ENCODE measurements around the gene LRMDA. TPM values are rescaled to one million over a fixed set of nuclear protein-coding genes. Genes with fewer than 3 reads are reported as not detected.

LRMDA gene
- total and polyA plus RNA-seq, 2 of the 8 experiments (the other 6 are each of a cell fraction or from before 2014, with no cell fraction given): 0.86 to 2.8 TPM

DNA sequence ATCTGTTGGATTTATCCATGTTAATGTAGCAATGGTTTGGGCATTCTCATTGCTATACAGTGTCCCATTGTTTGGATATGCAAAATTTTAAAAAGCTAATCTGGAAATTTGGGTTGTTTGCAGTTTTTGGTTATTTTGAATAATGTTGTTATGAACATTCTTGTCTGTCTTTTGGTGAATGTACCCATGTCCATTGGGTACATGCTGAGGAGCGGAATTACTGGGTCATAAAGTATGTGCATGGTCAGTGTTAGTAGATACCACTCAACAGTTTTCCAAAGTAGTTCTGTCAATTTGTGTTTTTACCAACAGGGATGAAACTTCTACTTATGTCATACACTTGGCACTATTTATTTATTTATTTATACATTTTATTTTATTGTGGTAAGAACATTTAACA lies 153.9 kb downstream of the LRMDA start:
- Histone ChIP-seq H4K91ac (replicated peaks; ENCODE audit: insufficient read length, low read length) (no peak overlapping the region), H3K23ac (ENCODE audit: insufficient read length) (no peak overlapping the region), H3K4me3 (ENCODE audit: extremely low read depth in 1 of 4, insufficient read depth in 2 of 4, low read depth in 3 of 4, low read length in 4 of 4) (no peak overlapping the region), H3K27ac (ENCODE audit: low read depth, low read length) (no peak overlapping the region), H2AFZ (ENCODE audit: low read length) (no peak overlapping the region), H3K18ac (ENCODE audit: extremely low read depth, low read length) (no peak overlapping the region), H3K36me3 (ENCODE audit: control insufficient read depth in 2 of 4, insufficient read depth in 4 of 4, low read length in 3 of 4) (no peaks in the 10 kb centered on the region), H4K5ac (ENCODE audit: insufficient read length, low read depth, low read length) (no peak overlapping the region), H3K23me2 (ENCODE audit: low read depth, low read length) (no peaks in the 10 kb centered on the region), H2BK20ac (ENCODE audit: low read length) (no peak overlapping the region), H2BK120ac (replicated peaks; ENCODE audit: low read depth, low read length) (no peak overlapping the region), H2BK12ac (ENCODE audit: low read depth, low read length) (no peak overlapping the region), H3K9ac (replicated peaks in 1 of 4; ENCODE audit: extremely low read depth in 1 of 4, low read depth in 3 of 4, low read length in 3 of 4) (no peak overlapping the region), H3K14ac (ENCODE audit: insufficient read length) (no peak overlapping the region), H3K27me3 (replicated peaks in 1 of 4; ENCODE audit: control insufficient read depth in 3 of 4, extremely low read depth in 1 of 4, insufficient read depth in 3 of 4, low read length in 3 of 4) (no peaks in the 10 kb centered on the region), H2BK15ac (ENCODE audit: low read length) (no peak overlapping the region), H2AK5ac (ENCODE audit: low read depth, low read length) (no peak overlapping the region), H2BK5ac (ENCODE audit: low read depth, low read length) (no peak overlapping the region), H3K9me3 (ENCODE audit: insufficient read depth in 2 of 2, low read depth in 1 of 2, low read length in 1 of 2) (peaks cover 10 to 24% of the 10 kb centered on the region in 2 experiments; a peak in 3 of 4 replicates), H3K4me1 (replicated peaks in 1 of 4; ENCODE audit: control insufficient read depth in 3 of 4, insufficient read depth in 4 of 4, low read length in 3 of 4) (no peaks in the 10 kb centered on the region), H3K4me2 (ENCODE audit: insufficient read depth in 1 of 2, low read depth in 2 of 2, low read length in 2 of 2) (no peak overlapping the region), H3K79me1 (ENCODE audit: low read depth, low read length) (no peaks in the 10 kb centered on the region), H4K8ac (ENCODE audit: extremely low read depth, insufficient read depth, low read length) (no peak overlapping the region), H3K4ac (replicated peaks; ENCODE audit: insufficient read length, low read depth, low read length) (no peak overlapping the region), H3K79me2 (ENCODE audit: control insufficient read depth in 1 of 2, insufficient read depth in 2 of 2, low read length in 2 of 2) (no peaks in the 10 kb centered on the region), H3K56ac (replicated peaks; ENCODE audit: insufficient read length, low read depth, low read length) (no peak overlapping the region), H4K20me1 (replicated peaks in 1 of 2; ENCODE audit: control insufficient read depth in 1 of 2, insufficient read depth in 2 of 2, low read length in 2 of 2) (no peaks in the 10 kb centered on the region)
- DNase-seq (ENCODE audit: low read depth in 1 of 2, low spot score in 2 of 2) (no peak), FAIRE-seq (no peak)
- ChIA-PET POLR2A (ENCODE audit: partially characterized antibody) (no interaction called here), CTCF (ENCODE audit: partially characterized antibody) (no interaction called here)
- WGBS, 2 experiments (ENCODE audit: extremely low coverage in 1 of 2, insufficient coverage in 1 of 2, insufficient read length in 1 of 2, insufficient replicate concordance in 2 of 2, low coverage in 1 of 2, low lambda C conversion rate in 2 of 2, missing lambda C conversion rate in 1 of 2): 100% methylated on average over 1 of the region's 1 CpG; no CpG with 5 or more reads in 1 of the 2 experiments
- no peak for TF ChIP-seq FOSL1 (IDR thresholded peaks at IDR 0.05; ENCODE audit: insufficient read depth, low read depth, low read length)
- TF ChIP-seq TAF7 (optimal IDR thresholded peaks at IDR 0.05; ENCODE audit: borderline replicate concordance, low read depth, low read length): no peak
- no peak for TF ChIP-seq JUN (IDR thresholded peaks at IDR 0.05; ENCODE audit: low read depth, low read length)
- TF ChIP-seq EGR1 (IDR thresholded peaks at IDR 0.05; ENCODE audit: borderline replicate concordance, low read depth, low read length): no peak
- TF ChIP-seq RXRA (IDR thresholded peaks at IDR 0.05; ENCODE audit: insufficient read depth, low read depth, low read length): no peak
- TF ChIP-seq, protein P1, sequence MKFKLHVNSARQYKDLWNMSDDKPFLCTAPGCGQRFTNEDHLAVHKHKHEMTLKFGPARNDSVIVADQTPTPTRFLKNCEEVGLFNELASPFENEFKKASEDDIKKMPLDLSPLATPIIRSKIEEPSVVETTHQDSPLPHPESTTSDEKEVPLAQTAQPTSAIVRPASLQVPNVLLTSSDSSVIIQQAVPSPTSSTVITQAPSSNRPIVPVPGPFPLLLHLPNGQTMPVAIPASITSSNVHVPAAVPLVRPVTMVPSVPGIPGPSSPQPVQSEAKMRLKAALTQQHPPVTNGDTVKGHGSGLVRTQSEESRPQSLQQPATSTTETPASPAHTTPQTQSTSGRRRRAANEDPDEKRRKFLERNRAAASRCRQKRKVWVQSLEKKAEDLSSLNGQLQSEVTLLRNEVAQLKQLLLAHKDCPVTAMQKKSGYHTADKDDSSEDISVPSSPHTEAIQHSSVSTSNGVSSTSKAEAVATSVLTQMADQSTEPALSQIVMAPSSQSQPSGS (IDR thresholded peaks at IDR 0.05; ENCODE audit: low read length): no peak
- TF ChIP-seq TAF1 (IDR thresholded peaks at IDR 0.05; ENCODE audit: low read depth, low read length): no peak
- TF ChIP-seq KDM4A (IDR thresholded peaks at IDR 0.05; ENCODE audit: low read depth, low read length, severe bottlenecking): no peak
- TF ChIP-seq RAD21 (IDR thresholded peaks at IDR 0.05 in 1 of 2, conservative IDR thresholded peaks at IDR 0.05 in 1 of 2; ENCODE audit: low read depth in 2 of 2, low read length in 2 of 2): no peak
- no peak for TF ChIP-seq SP1 (IDR thresholded peaks at IDR 0.05; ENCODE audit: low read depth, low read length)
- TF ChIP-seq, protein P2, sequence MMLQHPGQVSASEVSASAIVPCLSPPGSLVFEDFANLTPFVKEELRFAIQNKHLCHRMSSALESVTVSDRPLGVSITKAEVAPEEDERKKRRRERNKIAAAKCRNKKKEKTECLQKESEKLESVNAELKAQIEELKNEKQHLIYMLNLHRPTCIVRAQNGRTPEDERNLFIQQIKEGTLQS (IDR thresholded peaks at IDR 0.05; ENCODE audit: insufficient read depth, low read depth, low read length): no peak
- no peak for TF ChIP-seq BACH1 (IDR thresholded peaks at IDR 0.05; ENCODE audit: low read length)
- no peak for TF ChIP-seq CREB1 (IDR thresholded peaks at IDR 0.05)
